ENCODE measurements around the gene RAB10. TPM values are rescaled to one million over a fixed set of nuclear protein-coding genes. Genes with fewer than 3 reads are reported as not detected.

The RAB10 gene
- total and polyA plus RNA-seq, 9 of the 15 experiments (the other 6 are each of a cell fraction or from before 2014, with no cell fraction given), result 25.1 to 214 (median 157) TPM

- in situ Hi-C loops (cut with MboI), result no loop called here
- peaks cover 82% of the 10 kb centered on the region for H3K36me3 ChIP-seq (ENCODE audit: control insufficient read depth, insufficient read depth, low read length)
- no peaks in the 10 kb centered on the region for H3K9me1 ChIP-seq (ENCODE audit: control insufficient read depth, insufficient read depth, low read length)
- no peak overlapping the region for H3K9ac ChIP-seq (ENCODE audit: insufficient read depth in 1 of 2, low read depth in 2 of 2, low read length in 2 of 2)
- no peak overlapping the region for H3K27ac ChIP-seq (ENCODE audit: extremely low read depth, low read depth, low read length)
- no peaks in the 10 kb centered on the region for H3K4me1 ChIP-seq (replicated peaks in 1 of 2; ENCODE audit: control insufficient read depth in 2 of 2, insufficient read depth in 2 of 2, low read length in 2 of 2)
- H3K9me3 ChIP-seq (replicated peaks; ENCODE audit: control insufficient read depth, insufficient read depth, low read depth, low read length), result no peaks in the 10 kb centered on the region
- H3K27me3 ChIP-seq (ENCODE audit: control insufficient read depth in 2 of 2, insufficient read depth in 2 of 2, low read length in 2 of 2), result no peaks in the 10 kb centered on the region
- 87% methylated on average over 8 of the region's 8 CpGs for WGBS (ENCODE audit: insufficient coverage, low coverage, missing lambda C conversion rate)
- H2AFZ ChIP-seq (ENCODE audit: low read depth, low read length), result no peak overlapping the region
- ATAC-seq, result no peak
- ChIA-PET CTCF (ENCODE audit: low intra/inter-chr PET ratio) (no interaction called here), POLR2A (interaction anchor here (1.0 to 1.6 kb wide), 3 partner anchors 9 to 277 kb away, joined by 3 to 8 read pairs (median 3); no protein-coding TSS in a partner anchor)
- FAIRE-seq, result no peak
- BruUV-seq (replicated peaks), result no TSS peak
- peaks cover 49% of the 10 kb centered on the region for H3K79me2 ChIP-seq (ENCODE audit: control insufficient read depth, insufficient read depth, low read length)
- H3K4me2 ChIP-seq (ENCODE audit: insufficient read depth, low read length), result no peak overlapping the region
- H3K4me3 ChIP-seq, result no peak overlapping the region
- intact Hi-C loops (cut with micrococcal nuclease), result no loop called here
- no peaks in the 10 kb centered on the region for H4K20me1 ChIP-seq (replicated peaks; ENCODE audit: control insufficient read depth, insufficient read depth, low read length)
- DNase-seq (ENCODE audit: extremely low read depth in 1 of 4, low spot score in 3 of 4), result no peak
- TF ChIP-seq ELF2 (CRISPR knock-in tag; IDR thresholded peaks at IDR 0.05) (no peak), ZBTB17 (CRISPR knock-in tag; IDR thresholded peaks at IDR 0.05) (no peak), MYC (IDR thresholded peaks at IDR 0.05; ENCODE audit: low read depth, low read length) (no peak), MYC (CRISPR knock-in tag; IDR thresholded peaks at IDR 0.05; ENCODE audit: borderline replicate concordance, low read depth) (no peak), ZNF407 (IDR thresholded peaks at IDR 0.05; ENCODE audit: low read depth) (no peak), ZNF121 (CRISPR knock-in tag; conservative IDR thresholded peaks at IDR 0.05) (no peak), SOX6 (IDR thresholded peaks at IDR 0.05) (no peak), ARID1B (IDR thresholded peaks at IDR 0.05) (no peak), ZNF449 (CRISPR knock-in tag; IDR thresholded peaks at IDR 0.05) (no peak)
- TF ChIP-seq, protein P1, sequence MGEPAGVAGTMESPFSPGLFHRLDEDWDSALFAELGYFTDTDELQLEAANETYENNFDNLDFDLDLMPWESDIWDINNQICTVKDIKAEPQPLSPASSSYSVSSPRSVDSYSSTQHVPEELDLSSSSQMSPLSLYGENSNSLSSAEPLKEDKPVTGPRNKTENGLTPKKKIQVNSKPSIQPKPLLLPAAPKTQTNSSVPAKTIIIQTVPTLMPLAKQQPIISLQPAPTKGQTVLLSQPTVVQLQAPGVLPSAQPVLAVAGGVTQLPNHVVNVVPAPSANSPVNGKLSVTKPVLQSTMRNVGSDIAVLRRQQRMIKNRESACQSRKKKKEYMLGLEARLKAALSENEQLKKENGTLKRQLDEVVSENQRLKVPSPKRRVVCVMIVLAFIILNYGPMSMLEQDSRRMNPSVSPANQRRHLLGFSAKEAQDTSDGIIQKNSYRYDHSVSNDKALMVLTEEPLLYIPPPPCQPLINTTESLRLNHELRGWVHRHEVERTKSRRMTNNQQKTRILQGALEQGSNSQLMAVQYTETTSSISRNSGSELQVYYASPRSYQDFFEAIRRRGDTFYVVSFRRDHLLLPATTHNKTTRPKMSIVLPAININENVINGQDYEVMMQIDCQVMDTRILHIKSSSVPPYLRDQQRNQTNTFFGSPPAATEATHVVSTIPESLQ (CRISPR knock-in tag; IDR thresholded peaks at IDR 0.05), result no peak
- TF ChIP-seq, protein P2, sequence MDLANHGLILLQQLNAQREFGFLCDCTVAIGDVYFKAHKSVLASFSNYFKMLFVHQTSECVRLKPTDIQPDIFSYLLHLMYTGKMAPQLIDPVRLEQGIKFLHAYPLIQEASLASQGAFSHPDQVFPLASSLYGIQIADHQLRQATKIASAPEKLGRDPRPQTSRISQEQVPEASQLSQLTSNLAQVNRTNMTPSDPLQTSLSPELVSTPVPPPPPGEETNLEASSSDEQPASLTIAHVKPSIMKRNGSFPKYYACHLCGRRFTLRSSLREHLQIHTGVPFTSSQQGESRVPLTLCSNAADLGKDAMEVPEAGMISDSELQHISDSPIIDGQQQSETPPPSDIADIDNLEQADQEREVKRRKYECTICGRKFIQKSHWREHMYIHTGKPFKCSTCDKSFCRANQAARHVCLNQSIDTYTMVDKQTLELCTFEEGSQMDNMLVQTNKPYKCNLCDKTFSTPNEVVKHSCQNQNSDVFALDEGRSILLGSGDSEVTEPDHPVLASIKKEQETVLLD (IDR thresholded peaks at IDR 0.05), result no peak
Measured at GRCh38 chr2:26128176-26128575, 94.3 kb downstream of the RAB10 start.
